ENCODE measurements around the gene SPAST. TPM values are rescaled to one million over a fixed set of nuclear protein-coding genes. Genes with fewer than 3 reads are reported as not detected.

The SPAST gene
- total and polyA plus RNA-seq, 2 of the 13 experiments (the other 11 are each of a cell fraction or from before 2014, with no cell fraction given): 11.5 to 40.4 TPM

GRCh38 chr2:32063310-32064020, at the start of gene SPAST (continued):
- TF ChIP-seq ZBTB10 (CRISPR knock-in tag; IDR thresholded peaks at IDR 0.05; ENCODE audit: borderline replicate concordance): peak; percentile 45; the same call in 1 of the 2 replicates
- no peak for TF ChIP-seq ZNF652 (CRISPR knock-in tag; IDR thresholded peaks at IDR 0.05; ENCODE audit: borderline replicate concordance, low read depth)
- no peak for TF ChIP-seq ZBTB4 (CRISPR knock-in tag; IDR thresholded peaks at IDR 0.05; ENCODE audit: borderline replicate concordance)
- peak; percentile 77 for TF ChIP-seq DBP (CRISPR knock-in tag; IDR thresholded peaks at IDR 0.05; ENCODE audit: not compliant biosample characterization)
- peak; percentile 92 for TF ChIP-seq ELF1 (CRISPR knock-in tag; IDR thresholded peaks at IDR 0.05)
- TF ChIP-seq ZNF75D (CRISPR knock-in tag; IDR thresholded peaks at IDR 0.05; ENCODE audit: borderline replicate concordance): no peak
- peak; percentile 37; the same call in 1 of the 2 replicates for TF ChIP-seq HIC2 (CRISPR knock-in tag; IDR thresholded peaks at IDR 0.05; ENCODE audit: low read depth)
- peak; percentile 99 for TF ChIP-seq GMEB2 (CRISPR knock-in tag; IDR thresholded peaks at IDR 0.05; ENCODE audit: low read depth)
- 0 out of 2 replicates have a peak, but pooled peaks have one; percentile 52 for TF ChIP-seq ZNF367 (CRISPR knock-in tag; IDR thresholded peaks at IDR 0.05; ENCODE audit: borderline replicate concordance)
- TF ChIP-seq GLI4 (CRISPR knock-in tag; IDR thresholded peaks at IDR 0.05; ENCODE audit: borderline replicate concordance): no peak
- TF ChIP-seq GLMP (CRISPR knock-in tag; IDR thresholded peaks at IDR 0.05; ENCODE audit: borderline replicate concordance): no peak
- TF ChIP-seq ATF6 (CRISPR knock-in tag; conservative IDR thresholded peaks at IDR 0.05): no peak; the same call in 1 of the 2 replicates
- no peak for TF ChIP-seq FOXA1 (IDR thresholded peaks at IDR 0.05)
- peak; percentile 98 for TF ChIP-seq FOXA1 (CRISPR knock-in tag; IDR thresholded peaks at IDR 0.05)

Data from HepG2 (cell line).